GM20431 (cell line): ENCODE data around the gene ERFE.

ENCODE experiments used
- in situ Hi-C: fragments of 300-500 bp; cut with MseI, MboI; formaldehyde crosslinking; loops from one replicate; pipeline ENCODE4 v1.15.0; 2020; ENCODE audit warnings: low sequenced_read_pairs; ENCODE audit not compliant: unreplicated experiment

Gene ERFE

GRCh38 chr2:238137885-238138284 is 20.9 kb upstream of the ERFE start:
- in situ Hi-C loops = no loop called here

GRCh38 chr2:238138331-238139195 is 20.2 kb upstream of the ERFE start, which contains the start of gene KLHL30:
TSS of gene KLHL30 (plus strand) at chr2:238138668. CDS start at chr2:238140755, 2,087 bp downstream.
- in situ Hi-C loops = no loop called here

GRCh38 chr2:238139196-238140039 is 19.4 kb upstream of the ERFE start:
- in situ Hi-C loops = no loop called here

- in situ Hi-C loops = no loop called here
Observed at GRCh38 chr2:238140040-238140439, 18.7 kb upstream of the ERFE start.

- in situ Hi-C loops = no loop called here
Observed at GRCh38 chr2:238140721-238141540, 17.8 kb upstream of the ERFE start.

- in situ Hi-C loops = no loop called here
Observed at GRCh38 chr2:238141541-238142318, 17.0 kb upstream of the ERFE start.

- in situ Hi-C loops = no loop called here
Observed at GRCh38 chr2:238142382-238143205, 16.2 kb upstream of the ERFE start.

- in situ Hi-C loops = no loop called here
Observed at GRCh38 chr2:238143239-238143951, 15.4 kb upstream of the ERFE start.

- in situ Hi-C loops = no loop called here
Observed at GRCh38 chr2:238144262-238144661, 14.5 kb upstream of the ERFE start.

- in situ Hi-C loops = no loop called here
Observed at GRCh38 chr2:238145046-238145445, 13.7 kb upstream of the ERFE start.

GRCh38 chr2:238145851-238146250 is 12.9 kb upstream of the ERFE start:
- in situ Hi-C loops = no loop called here

GRCh38 chr2:238146884-238147544 is 11.8 kb upstream of the ERFE start:
- in situ Hi-C loops = no loop called here

GRCh38 chr2:238148981-238149380 is 9.8 kb upstream of the ERFE start:
- in situ Hi-C loops = no loop called here

- in situ Hi-C loops = no loop called here
Observed at GRCh38 chr2:238149841-238150572, 8.8 kb upstream of the ERFE start.

- in situ Hi-C loops = no loop called here
Observed at GRCh38 chr2:238150686-238151085, 8.1 kb upstream of the ERFE start.

GRCh38 chr2:238151205-238151604 is 7.6 kb upstream of the ERFE start:
- in situ Hi-C loops = no loop called here
